HepG2 (cell line): ENCODE results near the gene YIPF3. TPM values are rescaled to one million over a fixed set of nuclear protein-coding genes. Genes with fewer than 3 reads are reported as not detected.
A peak's percentile ranks its signal among the peaks of the same experiment; 100 is the strongest.

Source experiments
- CAMTA2 ChIP-seq: sonication (generic); formaldehyde crosslinking; IDR thresholded peaks from 2 replicates; pipeline ENCODE4 v1.4.0; 2020; ENCODE audit warnings: mild to moderate bottlenecking, missing genetic modification reagents, borderline replicate concordance
- KMT2B ChIP-seq: IDR thresholded peaks from 2 replicates; pipeline ENCODE4 v1.6.1; 2016; ENCODE audit warnings: missing genetic modification reagents, missing compliant biosample characterization
- RXRB ChIP-seq: IDR thresholded peaks from 2 replicates; pipeline ENCODE4 v1.6.1; 2016; ENCODE audit warnings: borderline replicate concordance, missing genetic modification reagents, missing compliant biosample characterization
- TSC22D2 ChIP-seq: sonication (generic); formaldehyde crosslinking; IDR thresholded peaks from 2 replicates; pipeline ENCODE4 v1.5.1; 2020; ENCODE audit warnings: missing genetic modification reagents, mild to moderate bottlenecking, borderline replicate concordance
- ZNF629 ChIP-seq: sonication (generic); formaldehyde crosslinking; conservative IDR thresholded peaks from 2 replicates; pipeline ENCODE4 v1.5.0; 2020; ENCODE audit warnings: missing genetic modification reagents
- polyA plus RNA-seq, 8 experiments: library from polyadenylated mRNA; depleted of rRNA in 3 of 8; stranded (reverse) in 7 of 8; unstranded in 1 of 8; fragments of >200 nt; fragmentation: Illumina TruSeq in 4 of 8; extraction: Trizol in 4 of 8; gene quantifications; 2 replicates each; pipeline versions ENCODE4 v1.2.1 to v1.2.3, GENCODE V29; 2011 to 2016; ENCODE audit warnings: low read depth in 4 of 8, missing spikeins in 1 of 8, mixed read lengths in 1 of 8; ENCODE audit not compliant: insufficient read depth in 1 of 8
- total RNA-seq, 5 experiments: library from RNA; depleted of rRNA; stranded (reverse); fragments of >200 nt; fragmentation: Illumina TruSeq; extraction: Trizol; gene quantifications; 2 replicates each; pipeline ENCODE4 v1.2.3, GENCODE V29; 2016; ENCODE audit warnings: low read depth in 1 of 5
- TF ChIP-seq, protein P1 (sequence below): IDR thresholded peaks from 2 replicates; pipeline ENCODE4 v1.6.1; 2018; ENCODE audit warnings: missing genetic modification reagents, mild to moderate bottlenecking, missing compliant biosample characterization
- TF ChIP-seq, protein P2 (sequence below): IDR thresholded peaks from 2 replicates; pipeline ENCODE4 v1.6.1; 2016; ENCODE audit warnings: missing compliant biosample characterization, missing genetic modification reagents, borderline replicate concordance
- TF ChIP-seq, protein P3 (sequence below): sonication (generic); formaldehyde crosslinking; IDR thresholded peaks from 2 replicates; pipeline ENCODE4 v1.4.0; 2020; ENCODE audit warnings: mild to moderate bottlenecking, missing genetic modification reagents, borderline replicate concordance
- TF ChIP-seq, protein P4 (sequence below): sonication (generic); formaldehyde crosslinking; IDR thresholded peaks from 2 replicates; pipeline ENCODE4 v1.4.0; 2020; ENCODE audit warnings: missing genetic modification reagents
- TF ChIP-seq, protein P5 (sequence below), 2 experiments: sonication (generic) in 1 of 2; formaldehyde crosslinking in 1 of 2; IDR thresholded peaks; 2 replicates each; pipeline versions ENCODE4 v1.4.0 to v1.6.1; 2016 to 2020; ENCODE audit warnings: borderline replicate concordance in 1 of 2, low read depth in 1 of 2, mild to moderate bottlenecking in 1 of 2, missing genetic modification reagents in 1 of 2

The YIPF3 gene
- total and polyA plus RNA-seq, 2 of the 13 experiments (the other 11 are each of a cell fraction or from before 2014, with no cell fraction given): 107 to 206 TPM

DNA sequence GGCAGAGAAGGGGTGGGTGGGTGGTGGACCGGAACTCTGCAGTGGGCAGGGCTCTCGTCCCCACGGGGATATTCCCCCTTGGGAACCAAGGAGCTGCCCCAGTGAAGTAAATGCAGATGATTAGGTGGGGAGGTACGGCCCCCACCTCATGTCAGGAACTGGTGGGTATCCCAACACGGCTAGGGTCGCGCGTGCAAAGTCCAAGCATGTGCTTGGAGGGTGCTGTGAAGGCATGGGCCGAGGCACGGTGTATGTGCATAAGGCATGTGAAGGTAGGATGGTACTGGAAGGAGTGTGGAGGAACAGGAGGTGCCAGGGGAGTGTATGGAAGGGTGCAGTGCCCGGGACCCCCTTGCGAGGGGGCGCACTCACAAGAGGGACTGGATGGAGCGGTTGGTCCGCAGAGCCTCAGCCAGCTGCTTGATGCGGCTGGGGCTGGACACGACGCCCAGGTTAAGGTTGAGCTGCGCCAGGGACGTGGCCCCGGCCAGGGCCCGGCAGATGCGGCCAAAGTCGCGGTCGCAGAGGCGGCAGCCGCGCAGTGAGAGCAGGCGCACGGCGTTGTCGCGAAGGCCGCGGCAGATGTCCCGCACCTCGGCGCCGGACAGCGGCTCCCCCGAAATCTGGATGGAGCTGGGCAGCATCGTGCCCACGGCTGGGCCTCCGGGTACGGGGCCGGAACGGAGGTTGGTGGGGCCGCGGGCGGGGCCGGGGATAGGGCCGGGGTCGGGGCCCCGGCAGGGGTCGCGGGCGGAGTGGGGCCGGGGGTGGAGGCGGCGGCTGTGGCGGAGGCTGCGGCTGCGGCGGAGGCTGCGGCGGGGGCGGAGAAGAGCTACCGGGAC is 7.4 kb downstream of the YIPF3 start (continued):
- TF ChIP-seq, protein P1, sequence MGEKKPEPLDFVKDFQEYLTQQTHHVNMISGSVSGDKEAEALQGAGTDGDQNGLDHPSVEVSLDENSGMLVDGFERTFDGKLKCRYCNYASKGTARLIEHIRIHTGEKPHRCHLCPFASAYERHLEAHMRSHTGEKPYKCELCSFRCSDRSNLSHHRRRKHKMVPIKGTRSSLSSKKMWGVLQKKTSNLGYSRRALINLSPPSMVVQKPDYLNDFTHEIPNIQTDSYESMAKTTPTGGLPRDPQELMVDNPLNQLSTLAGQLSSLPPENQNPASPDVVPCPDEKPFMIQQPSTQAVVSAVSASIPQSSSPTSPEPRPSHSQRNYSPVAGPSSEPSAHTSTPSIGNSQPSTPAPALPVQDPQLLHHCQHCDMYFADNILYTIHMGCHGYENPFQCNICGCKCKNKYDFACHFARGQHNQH (CRISPR knock-in tag): peak; percentile 40; the same call in 1 of the 2 replicates
- TF ChIP-seq CAMTA2 (CRISPR knock-in tag): peak; percentile 50; the same call in 1 of the 2 replicates
- TF ChIP-seq, protein P2, sequence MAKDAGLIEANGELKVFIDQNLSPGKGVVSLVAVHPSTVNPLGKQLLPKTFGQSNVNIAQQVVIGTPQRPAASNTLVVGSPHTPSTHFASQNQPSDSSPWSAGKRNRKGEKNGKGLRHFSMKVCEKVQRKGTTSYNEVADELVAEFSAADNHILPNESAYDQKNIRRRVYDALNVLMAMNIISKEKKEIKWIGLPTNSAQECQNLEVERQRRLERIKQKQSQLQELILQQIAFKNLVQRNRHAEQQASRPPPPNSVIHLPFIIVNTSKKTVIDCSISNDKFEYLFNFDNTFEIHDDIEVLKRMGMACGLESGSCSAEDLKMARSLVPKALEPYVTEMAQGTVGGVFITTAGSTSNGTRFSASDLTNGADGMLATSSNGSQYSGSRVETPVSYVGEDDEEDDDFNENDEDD (CRISPR knock-in tag): peak; percentile 70; the same call in 1 of the 2 replicates
- TF ChIP-seq, protein P3, sequence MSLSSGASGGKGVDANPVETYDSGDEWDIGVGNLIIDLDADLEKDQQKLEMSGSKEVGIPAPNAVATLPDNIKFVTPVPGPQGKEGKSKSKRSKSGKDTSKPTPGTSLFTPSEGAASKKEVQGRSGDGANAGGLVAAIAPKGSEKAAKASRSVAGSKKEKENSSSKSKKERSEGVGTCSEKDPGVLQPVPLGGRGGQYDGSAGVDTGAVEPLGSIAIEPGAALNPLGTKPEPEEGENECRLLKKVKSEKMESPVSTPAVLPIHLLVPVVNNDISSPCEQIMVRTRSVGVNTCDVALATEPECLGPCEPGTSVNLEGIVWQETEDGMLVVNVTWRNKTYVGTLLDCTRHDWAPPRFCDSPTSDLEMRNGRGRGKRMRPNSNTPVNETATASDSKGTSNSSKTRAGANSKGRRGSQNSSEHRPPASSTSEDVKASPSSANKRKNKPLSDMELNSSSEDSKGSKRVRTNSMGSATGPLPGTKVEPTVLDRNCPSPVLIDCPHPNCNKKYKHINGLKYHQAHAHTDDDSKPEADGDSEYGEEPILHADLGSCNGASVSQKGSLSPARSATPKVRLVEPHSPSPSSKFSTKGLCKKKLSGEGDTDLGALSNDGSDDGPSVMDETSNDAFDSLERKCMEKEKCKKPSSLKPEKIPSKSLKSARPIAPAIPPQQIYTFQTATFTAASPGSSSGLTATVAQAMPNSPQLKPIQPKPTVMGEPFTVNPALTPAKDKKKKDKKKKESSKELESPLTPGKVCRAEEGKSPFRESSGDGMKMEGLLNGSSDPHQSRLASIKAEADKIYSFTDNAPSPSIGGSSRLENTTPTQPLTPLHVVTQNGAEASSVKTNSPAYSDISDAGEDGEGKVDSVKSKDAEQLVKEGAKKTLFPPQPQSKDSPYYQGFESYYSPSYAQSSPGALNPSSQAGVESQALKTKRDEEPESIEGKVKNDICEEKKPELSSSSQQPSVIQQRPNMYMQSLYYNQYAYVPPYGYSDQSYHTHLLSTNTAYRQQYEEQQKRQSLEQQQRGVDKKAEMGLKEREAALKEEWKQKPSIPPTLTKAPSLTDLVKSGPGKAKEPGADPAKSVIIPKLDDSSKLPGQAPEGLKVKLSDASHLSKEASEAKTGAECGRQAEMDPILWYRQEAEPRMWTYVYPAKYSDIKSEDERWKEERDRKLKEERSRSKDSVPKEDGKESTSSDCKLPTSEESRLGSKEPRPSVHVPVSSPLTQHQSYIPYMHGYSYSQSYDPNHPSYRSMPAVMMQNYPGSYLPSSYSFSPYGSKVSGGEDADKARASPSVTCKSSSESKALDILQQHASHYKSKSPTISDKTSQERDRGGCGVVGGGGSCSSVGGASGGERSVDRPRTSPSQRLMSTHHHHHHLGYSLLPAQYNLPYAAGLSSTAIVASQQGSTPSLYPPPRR: 0 out of 2 replicates have a peak, but pooled peaks have one; percentile 10
- 0 out of 2 replicates have a peak, but pooled peaks have one; percentile 36 for TF ChIP-seq TSC22D2 (CRISPR knock-in tag)
- TF ChIP-seq, protein P4, sequence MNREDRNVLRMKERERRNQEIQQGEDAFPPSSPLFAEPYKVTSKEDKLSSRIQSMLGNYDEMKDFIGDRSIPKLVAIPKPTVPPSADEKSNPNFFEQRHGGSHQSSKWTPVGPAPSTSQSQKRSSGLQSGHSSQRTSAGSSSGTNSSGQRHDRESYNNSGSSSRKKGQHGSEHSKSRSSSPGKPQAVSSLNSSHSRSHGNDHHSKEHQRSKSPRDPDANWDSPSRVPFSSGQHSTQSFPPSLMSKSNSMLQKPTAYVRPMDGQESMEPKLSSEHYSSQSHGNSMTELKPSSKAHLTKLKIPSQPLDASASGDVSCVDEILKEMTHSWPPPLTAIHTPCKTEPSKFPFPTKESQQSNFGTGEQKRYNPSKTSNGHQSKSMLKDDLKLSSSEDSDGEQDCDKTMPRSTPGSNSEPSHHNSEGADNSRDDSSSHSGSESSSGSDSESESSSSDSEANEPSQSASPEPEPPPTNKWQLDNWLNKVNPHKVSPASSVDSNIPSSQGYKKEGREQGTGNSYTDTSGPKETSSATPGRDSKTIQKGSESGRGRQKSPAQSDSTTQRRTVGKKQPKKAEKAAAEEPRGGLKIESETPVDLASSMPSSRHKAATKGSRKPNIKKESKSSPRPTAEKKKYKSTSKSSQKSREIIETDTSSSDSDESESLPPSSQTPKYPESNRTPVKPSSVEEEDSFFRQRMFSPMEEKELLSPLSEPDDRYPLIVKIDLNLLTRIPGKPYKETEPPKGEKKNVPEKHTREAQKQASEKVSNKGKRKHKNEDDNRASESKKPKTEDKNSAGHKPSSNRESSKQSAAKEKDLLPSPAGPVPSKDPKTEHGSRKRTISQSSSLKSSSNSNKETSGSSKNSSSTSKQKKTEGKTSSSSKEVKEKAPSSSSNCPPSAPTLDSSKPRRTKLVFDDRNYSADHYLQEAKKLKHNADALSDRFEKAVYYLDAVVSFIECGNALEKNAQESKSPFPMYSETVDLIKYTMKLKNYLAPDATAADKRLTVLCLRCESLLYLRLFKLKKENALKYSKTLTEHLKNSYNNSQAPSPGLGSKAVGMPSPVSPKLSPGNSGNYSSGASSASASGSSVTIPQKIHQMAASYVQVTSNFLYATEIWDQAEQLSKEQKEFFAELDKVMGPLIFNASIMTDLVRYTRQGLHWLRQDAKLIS: no peak
- TF ChIP-seq RXRB (CRISPR knock-in tag): 0 out of 2 replicates have a peak, but pooled peaks have one; percentile 16
- TF ChIP-seq, protein P5, sequence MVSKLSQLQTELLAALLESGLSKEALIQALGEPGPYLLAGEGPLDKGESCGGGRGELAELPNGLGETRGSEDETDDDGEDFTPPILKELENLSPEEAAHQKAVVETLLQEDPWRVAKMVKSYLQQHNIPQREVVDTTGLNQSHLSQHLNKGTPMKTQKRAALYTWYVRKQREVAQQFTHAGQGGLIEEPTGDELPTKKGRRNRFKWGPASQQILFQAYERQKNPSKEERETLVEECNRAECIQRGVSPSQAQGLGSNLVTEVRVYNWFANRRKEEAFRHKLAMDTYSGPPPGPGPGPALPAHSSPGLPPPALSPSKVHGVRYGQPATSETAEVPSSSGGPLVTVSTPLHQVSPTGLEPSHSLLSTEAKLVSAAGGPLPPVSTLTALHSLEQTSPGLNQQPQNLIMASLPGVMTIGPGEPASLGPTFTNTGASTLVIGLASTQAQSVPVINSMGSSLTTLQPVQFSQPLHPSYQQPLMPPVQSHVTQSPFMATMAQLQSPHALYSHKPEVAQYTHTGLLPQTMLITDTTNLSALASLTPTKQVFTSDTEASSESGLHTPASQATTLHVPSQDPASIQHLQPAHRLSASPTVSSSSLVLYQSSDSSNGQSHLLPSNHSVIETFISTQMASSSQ (IDR thresholded peaks at IDR 0.05; ENCODE audit: low read depth): no peak
- TF ChIP-seq, protein P5 (CRISPR knock-in tag; IDR thresholded peaks at IDR 0.05; ENCODE audit: borderline replicate concordance): 0 out of 2 replicates have a peak, but pooled peaks have one; percentile 24
- TF ChIP-seq ZNF629 (CRISPR knock-in tag): 0 out of 2 replicates have a peak, but pooled peaks have one; percentile 6
- TF ChIP-seq KMT2B (CRISPR knock-in tag): peak; percentile 45; the same call in 1 of the 2 replicates
